Measurements from ENCODE around the gene ADRM1.

Gene ADRM1

GRCh38 chr20:62297449-62298227 is 5.2 kb upstream of the ADRM1 start:
- no peak for DNase-seq (ENCODE audit: low read depth in 1 of 2, low spot score in 1 of 2)

GRCh38 chr20:62298577-62299249 is 4.1 kb upstream of the ADRM1 start:
- DNase-seq (ENCODE audit: low read depth in 1 of 2, low spot score in 1 of 2) = no peak

GRCh38 chr20:62299666-62300236 is 3.0 kb upstream of the ADRM1 start:
- no peak for DNase-seq (ENCODE audit: low read depth in 1 of 2, low spot score in 1 of 2)

GRCh38 chr20:62300319-62300718 is 2.5 kb upstream of the ADRM1 start:
- DNase-seq (ENCODE audit: low read depth in 1 of 2, low spot score in 1 of 2) = no peak

GRCh38 chr20:62301111-62301668 is 1.6 kb upstream of the ADRM1 start:
- DNase-seq (ENCODE audit: low read depth in 1 of 2, low spot score in 1 of 2) = no peak

GRCh38 chr20:62301773-62302340 is 940 bp upstream of the ADRM1 start:
- peak; percentile 68 to 79 for DNase-seq (ENCODE audit: low read depth in 1 of 2, low spot score in 1 of 2)

- peak in 1 of 2 donors; percentile 15 for DNase-seq (ENCODE audit: low read depth in 1 of 2, low spot score in 1 of 2)
These were observed 204 bp downstream of the ADRM1 start for GRCh38 chr20:62303062-62303339.

GRCh38 chr20:62303340-62304226 is 786 bp downstream of the ADRM1 start:
- no peak for DNase-seq (ENCODE audit: low read depth in 1 of 2, low spot score in 1 of 2)

GRCh38 chr20:62304331-62305148 is 1.7 kb downstream of the ADRM1 start:
- DNase-seq (ENCODE audit: low read depth in 1 of 2, low spot score in 1 of 2) = no peak

- no peak for DNase-seq (ENCODE audit: low read depth in 1 of 2, low spot score in 1 of 2)
These were observed 2.5 kb downstream of the ADRM1 start for GRCh38 chr20:62305149-62305764.

- no peak for DNase-seq (ENCODE audit: low read depth in 1 of 2, low spot score in 1 of 2)
These were observed 3.1 kb downstream of the ADRM1 start for GRCh38 chr20:62305765-62306413.

GRCh38 chr20:62306414-62307187 is 3.8 kb downstream of the ADRM1 start:
- DNase-seq (ENCODE audit: low read depth in 1 of 2, low spot score in 1 of 2) = no peak

- no peak for DNase-seq (ENCODE audit: low read depth in 1 of 2, low spot score in 1 of 2)
These were observed 4.7 kb downstream of the ADRM1 start for GRCh38 chr20:62307226-62308101.

GRCh38 chr20:62308102-62308822 is 5.5 kb downstream of the ADRM1 start:
- DNase-seq (ENCODE audit: low read depth in 1 of 2, low spot score in 1 of 2) = no peak

GRCh38 chr20:62309198-62309944 is 6.6 kb downstream of the ADRM1 start:
- DNase-seq (ENCODE audit: low read depth in 1 of 2, low spot score in 1 of 2) = no peak

Data from stimulated activated CD4-positive, alpha-beta T cell treated with anti-CD3 and anti-CD28 coated beads, Interleukin-15, amount 100 ng/mL, for 1 hour (primary cell).